Mononuclear cell (primary cell): ENCODE measurements around the gene IL17RC. TPM values are rescaled to one million over a fixed set of nuclear protein-coding genes. Genes with fewer than 3 reads are reported as not detected.
A peak's percentile ranks its signal among the peaks of the same experiment; 100 is the strongest.

Experiments
- H3K27me3 ChIP-seq: 2 replicates; pipeline ENCODE4 v1.6.0; 2011; ENCODE audit warnings: low read length, control low read depth; ENCODE audit not compliant: insufficient read depth
- H3K4me1 ChIP-seq: 2 replicates; pipeline ENCODE4 v1.5.1; 2011; ENCODE audit warnings: mild to moderate bottlenecking, low read length, control low read depth; ENCODE audit not compliant: insufficient read depth
- H3K4me3 ChIP-seq: 2 replicates; pipeline ENCODE4 v1.5.1; 2011; ENCODE audit warnings: mild to moderate bottlenecking, low read length, moderate library complexity
- H3K9me3 ChIP-seq: 2 replicates; pipeline ENCODE4 v1.5.1; 2011; ENCODE audit warnings: low read depth, mild to moderate bottlenecking, control low read depth, low read length
- total RNA-seq: library from RNA; depleted of rRNA; stranded (reverse); fragments of >200 nt; gene quantifications from one replicate; pipeline ENCODE4 v1.2.3, GENCODE V29; 2012

Gene IL17RC
- total RNA-seq, 1 donor, result 2.7 TPM

DNA sequence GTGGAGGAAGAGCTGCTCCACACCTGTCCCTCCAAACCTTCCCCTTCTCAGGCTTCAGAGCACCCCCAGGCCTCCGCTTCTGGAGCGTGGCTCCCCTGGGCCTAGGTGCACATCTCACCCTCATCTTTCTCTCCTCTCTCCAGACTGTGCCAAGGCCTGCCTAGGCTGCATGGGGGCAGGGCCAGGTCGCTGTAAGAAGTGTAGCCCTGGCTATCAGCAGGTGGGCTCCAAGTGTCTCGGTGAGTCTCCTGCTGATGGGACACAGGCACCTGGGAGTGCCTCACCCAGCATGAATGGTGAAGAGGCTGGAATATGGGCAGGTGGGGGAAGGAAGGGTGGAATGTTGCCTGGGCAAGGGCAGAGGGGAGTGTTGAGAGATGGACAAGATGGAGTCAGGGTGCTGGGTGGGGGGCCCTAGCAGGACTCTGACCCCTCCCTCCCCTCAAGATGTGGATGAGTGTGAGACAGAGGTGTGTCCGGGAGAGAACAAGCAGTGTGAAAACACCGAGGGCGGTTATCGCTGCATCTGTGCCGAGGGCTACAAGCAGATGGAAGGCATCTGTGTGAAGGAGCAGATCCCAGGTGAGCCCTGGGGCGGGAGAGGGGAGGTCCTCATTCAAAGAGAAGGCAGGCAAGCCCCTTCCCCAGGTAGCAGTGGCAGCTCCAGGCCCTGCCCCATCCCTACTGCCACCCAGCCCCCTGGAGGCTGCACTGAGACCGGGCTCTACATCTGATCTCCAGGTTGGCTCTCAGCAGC, 26.2 kb downstream of the IL17RC start:
- no peaks in the 10 kb centered on the region for H3K27me3 ChIP-seq

DNA sequence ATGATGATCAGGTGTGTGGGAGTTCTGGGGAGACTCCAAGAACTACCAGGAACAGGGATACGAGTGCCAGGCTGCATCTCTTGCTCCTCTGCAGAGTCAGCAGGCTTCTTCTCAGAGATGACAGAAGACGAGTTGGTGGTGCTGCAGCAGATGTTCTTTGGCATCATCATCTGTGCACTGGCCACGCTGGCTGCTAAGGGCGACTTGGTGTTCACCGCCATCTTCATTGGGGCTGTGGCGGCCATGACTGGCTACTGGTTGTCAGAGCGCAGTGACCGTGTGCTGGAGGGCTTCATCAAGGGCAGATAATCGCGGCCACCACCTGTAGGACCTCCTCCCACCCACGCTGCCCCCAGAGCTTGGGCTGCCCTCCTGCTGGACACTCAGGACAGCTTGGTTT, 27.4 kb downstream of the IL17RC start:
- H3K4me1 ChIP-seq, result peaks cover 11% of the 10 kb centered on the region
- H3K9me3 ChIP-seq, result no peaks in the 10 kb centered on the region
- H3K4me3 ChIP-seq, result no peak overlapping the region
- H3K27me3 ChIP-seq, result no peaks in the 10 kb centered on the region

More for the DNA sequence above, 26.2 kb downstream of the IL17RC start:
- Histone ChIP-seq H3K4me1 (peaks cover 11% of the 10 kb centered on the region), H3K9me3 (no peaks in the 10 kb centered on the region), H3K4me3 (no peak overlapping the region)

DNA sequence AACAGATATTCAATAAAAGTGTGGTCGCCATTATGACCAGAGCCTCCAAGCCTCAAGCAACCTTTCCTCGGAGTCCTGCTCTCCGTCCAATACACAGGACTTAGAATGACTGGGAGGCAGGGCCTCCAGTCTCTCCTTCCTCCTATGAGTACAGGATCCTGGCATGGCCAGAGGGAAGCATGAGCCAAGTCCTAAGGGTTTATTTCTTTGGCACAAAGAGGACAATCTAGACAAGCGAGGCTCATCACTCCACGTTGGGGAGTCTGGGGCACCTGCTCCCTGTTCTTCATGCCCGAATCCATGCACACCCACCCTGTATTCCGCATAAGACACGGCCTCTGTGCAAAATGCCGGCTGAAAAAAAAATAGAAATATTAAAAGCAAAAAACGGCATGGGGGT, 28.5 kb downstream of the IL17RC start:
- Histone ChIP-seq H3K4me1 (peaks cover 11% of the 10 kb centered on the region), H3K9me3 (no peaks in the 10 kb centered on the region), H3K27me3 (no peaks in the 10 kb centered on the region), H3K4me3 (no peak overlapping the region)

- H3K27me3 ChIP-seq, result no peaks in the 10 kb centered on the region
- H3K9me3 ChIP-seq, result no peaks in the 10 kb centered on the region
- H3K4me3 ChIP-seq, result peak overlapping the region; percentile 40
- peaks cover 16% of the 10 kb centered on the region for H3K4me1 ChIP-seq
Measured at GRCh38 chr3:9946112-9947024, 29.5 kb downstream of the IL17RC start.

- peaks cover 25% of the 10 kb centered on the region for H3K4me1 ChIP-seq
- no peaks in the 10 kb centered on the region for H3K27me3 ChIP-seq
- H3K4me3 ChIP-seq, result no peak overlapping the region
- H3K9me3 ChIP-seq, result no peaks in the 10 kb centered on the region
Measured at GRCh38 chr3:9947025-9947995, 30.4 kb downstream of the IL17RC start.

DNA sequence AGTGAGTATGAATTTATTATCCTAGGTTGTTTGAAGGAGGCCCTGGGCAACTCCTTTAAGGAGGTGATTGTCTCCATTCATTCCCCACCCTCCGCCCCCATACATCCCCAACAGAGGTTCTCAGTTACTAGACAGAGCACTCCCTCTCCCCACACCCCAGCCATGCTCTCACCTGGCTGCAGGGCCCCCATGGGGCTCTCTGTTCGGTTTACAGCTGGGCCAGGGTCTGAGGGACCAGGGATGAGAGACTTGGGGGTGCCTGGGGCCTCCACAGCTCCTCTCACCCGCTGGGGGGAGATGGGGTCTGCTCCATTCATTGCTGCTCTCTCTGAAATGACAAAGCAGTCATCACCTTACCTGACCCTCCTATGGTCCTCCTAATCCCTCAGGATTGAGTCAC, 31.7 kb downstream of the IL17RC start:
- H3K27me3 ChIP-seq, result no peaks in the 10 kb centered on the region
- H3K4me1 ChIP-seq, result peaks cover 25% of the 10 kb centered on the region
- no peaks in the 10 kb centered on the region for H3K9me3 ChIP-seq
- no peak overlapping the region for H3K4me3 ChIP-seq

DNA sequence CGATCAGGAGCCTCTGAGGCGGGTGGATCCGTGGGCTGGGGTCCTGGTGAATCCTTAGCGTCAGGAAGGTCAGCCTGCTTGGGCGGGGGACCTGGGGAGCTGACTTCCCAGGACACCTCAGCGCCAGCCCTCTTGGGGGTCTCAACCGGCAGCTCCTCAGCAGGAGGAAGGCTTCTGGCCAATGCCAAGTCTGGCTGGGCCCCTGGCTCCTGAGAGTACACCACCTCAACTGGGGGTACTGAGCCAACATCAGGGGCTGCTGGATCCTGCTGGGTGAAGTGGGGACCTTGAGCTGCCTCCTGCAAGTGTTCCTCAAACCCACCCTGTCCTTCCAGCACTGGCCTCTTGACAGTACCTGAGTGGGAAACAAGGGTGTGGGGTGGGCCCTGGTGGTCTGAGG, 32.2 kb downstream of the IL17RC start:
- no peaks in the 10 kb centered on the region for H3K27me3 ChIP-seq
- H3K4me3 ChIP-seq, result no peak overlapping the region
- H3K4me1 ChIP-seq, result peaks cover 25% of the 10 kb centered on the region
- no peaks in the 10 kb centered on the region for H3K9me3 ChIP-seq

DNA sequence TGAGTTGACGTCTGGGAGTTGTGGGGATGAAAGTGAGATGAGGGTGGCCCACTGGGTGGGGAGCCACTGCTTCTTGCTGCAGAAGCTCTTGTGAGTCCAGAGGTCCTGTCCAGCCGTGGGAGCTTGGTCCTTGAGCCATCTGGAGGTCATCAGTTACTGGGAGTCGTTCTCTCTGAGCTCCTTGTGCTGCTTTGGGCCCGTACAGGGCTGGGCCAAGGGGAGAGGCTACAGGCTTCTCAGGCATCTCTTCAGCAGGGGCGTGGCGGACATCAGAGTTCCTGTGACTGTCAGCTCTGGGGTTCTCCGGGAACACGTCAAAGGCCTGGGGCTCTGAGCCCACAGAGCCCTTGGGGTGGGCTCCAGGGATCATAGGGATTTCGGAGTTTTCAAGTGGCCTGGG, 32.7 kb downstream of the IL17RC start:
- Histone ChIP-seq H3K9me3 (no peaks in the 10 kb centered on the region), H3K4me1 (peaks cover 25% of the 10 kb centered on the region)

DNA sequence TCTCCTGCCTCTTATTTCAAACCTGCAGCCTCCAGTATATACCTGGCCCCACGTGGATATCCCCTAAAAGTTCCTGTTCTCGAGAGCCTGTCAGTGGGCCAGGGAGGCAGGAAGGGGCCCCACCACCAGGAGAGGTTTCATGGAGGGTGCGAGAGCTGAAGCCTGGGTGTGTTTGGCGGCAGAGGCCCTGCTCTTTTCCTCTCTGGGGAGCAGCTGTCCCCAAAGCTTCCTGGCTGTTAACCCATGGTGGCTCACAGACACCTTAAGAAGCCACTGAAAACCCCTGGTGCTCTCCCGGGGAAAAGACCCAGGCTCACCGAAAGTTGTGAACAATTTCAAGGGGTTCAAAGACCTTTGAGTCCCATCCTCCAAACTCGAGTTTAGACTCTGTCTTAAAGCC, 34.2 kb downstream of the IL17RC start:
- Histone ChIP-seq H3K4me3 (no peak overlapping the region), H3K9me3 (no peaks in the 10 kb centered on the region), H3K27me3 (no peaks in the 10 kb centered on the region), H3K4me1 (peaks cover 22% of the 10 kb centered on the region)

More for the DNA sequence above, 32.7 kb downstream of the IL17RC start:
- Histone ChIP-seq H3K4me3 (no peak overlapping the region), H3K27me3 (no peaks in the 10 kb centered on the region)

DNA sequence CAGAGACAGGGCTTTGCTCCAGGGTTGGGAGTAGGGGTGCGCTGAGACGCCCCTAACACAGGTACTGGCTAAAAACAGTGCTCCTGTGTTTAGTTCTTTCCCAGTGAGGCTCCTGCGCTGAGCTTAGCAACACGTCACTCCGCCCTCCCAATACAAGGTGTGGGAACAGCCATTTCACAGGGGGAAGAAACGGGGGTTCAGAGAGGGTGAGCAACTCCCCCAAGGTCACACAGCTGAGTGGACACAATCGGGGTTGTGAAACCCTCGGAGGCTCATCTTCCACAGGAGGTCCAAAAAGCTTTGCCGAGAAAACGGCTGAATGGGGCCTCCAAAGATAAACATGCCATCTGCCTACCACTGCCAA, 34.7 kb downstream of the IL17RC start:
- no peaks in the 10 kb centered on the region for H3K9me3 ChIP-seq
- peak overlapping the region; percentile 43 for H3K4me3 ChIP-seq
- H3K27me3 ChIP-seq, result no peaks in the 10 kb centered on the region
- peaks cover 18% of the 10 kb centered on the region for H3K4me1 ChIP-seq

DNA sequence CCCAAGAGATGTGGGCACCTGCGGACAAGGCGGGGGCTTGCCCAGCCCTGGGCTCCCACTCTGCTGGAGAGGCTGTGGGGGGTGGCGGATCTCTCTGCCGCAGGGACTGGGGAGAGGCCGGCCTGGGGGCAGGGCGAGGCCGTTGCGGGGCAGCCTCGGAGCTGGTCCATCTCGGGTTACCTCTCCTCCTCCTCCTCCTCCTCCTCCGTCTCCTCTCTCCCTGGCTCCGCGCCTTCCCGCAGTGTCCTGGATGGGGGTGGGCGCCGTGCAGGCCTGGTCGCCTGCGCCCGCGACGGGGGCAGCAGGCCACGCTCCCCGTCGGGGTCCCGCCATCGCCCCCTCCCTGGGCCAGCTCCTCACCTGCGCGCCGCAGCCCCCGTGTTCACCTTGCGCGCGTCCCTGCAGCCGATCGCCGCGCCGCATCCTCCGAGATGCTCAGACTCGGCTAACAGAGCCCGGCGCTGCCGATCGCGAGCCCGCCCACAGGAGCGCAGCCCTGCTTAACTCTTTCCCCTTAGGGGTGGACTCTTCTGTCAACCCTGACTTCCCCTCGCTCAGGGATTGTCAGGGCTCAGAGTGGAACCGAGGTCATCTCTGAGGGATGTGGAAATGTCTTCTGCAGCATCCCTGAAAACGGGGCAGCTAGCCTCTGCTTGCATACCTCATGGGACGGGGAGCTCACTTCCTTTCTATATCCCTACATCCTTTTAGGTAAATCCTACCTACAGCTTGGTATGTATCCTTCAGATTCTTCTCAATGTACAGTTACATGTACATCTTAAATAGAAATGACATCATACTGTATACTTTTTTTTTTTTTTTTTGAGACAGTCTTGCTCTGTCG, 35.3 kb downstream of the IL17RC start, which contains the start of gene PRRT3:
PRRT3 (minus strand) TSS at position 447 of the 844 bp plus-strand sequence. CDS start 2,293 bp downstream, outside the sequence.
- no peaks in the 10 kb centered on the region for H3K27me3 ChIP-seq
- no peaks in the 10 kb centered on the region for H3K9me3 ChIP-seq
- H3K4me3 ChIP-seq, result peak within 1 kb of the TSS; percentile 43
- H3K4me1 ChIP-seq, result peaks cover 14% of the 10 kb centered on the region

DNA sequence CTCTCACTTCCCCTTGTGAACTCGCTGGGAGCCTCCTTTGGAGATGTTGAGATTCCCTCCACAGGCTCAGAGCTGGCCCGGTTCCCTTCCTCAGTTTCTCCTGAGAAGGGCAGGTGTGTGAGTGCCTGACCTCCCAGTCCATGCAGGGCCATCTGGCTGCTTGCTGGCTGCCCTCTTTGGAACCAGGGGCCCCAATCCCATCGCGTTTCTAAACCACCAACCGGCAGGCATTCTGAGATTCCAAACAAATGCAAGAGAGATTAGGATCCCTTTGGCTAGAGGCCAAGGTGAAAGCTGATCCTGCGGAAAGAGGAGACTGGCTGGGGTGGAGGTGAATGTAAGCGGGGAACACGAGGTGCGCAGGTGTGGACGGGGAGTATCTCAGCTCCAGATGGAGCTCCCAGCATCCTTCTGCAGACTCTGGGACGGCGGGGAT, 38.2 kb downstream of the IL17RC start:
- Histone ChIP-seq H3K4me3 (no peak overlapping the region), H3K9me3 (no peaks in the 10 kb centered on the region), H3K4me1 (peaks cover 14% of the 10 kb centered on the region), H3K27me3 (no peaks in the 10 kb centered on the region)

- H3K4me3 ChIP-seq, result no peak overlapping the region
- H3K9me3 ChIP-seq, result no peaks in the 10 kb centered on the region
- H3K27me3 ChIP-seq, result no peaks in the 10 kb centered on the region
- peaks cover 14% of the 10 kb centered on the region for H3K4me1 ChIP-seq
Measured at GRCh38 chr3:9955611-9956352, 38.9 kb downstream of the IL17RC start.
